ENCODE data around the gene WNT3.
A peak's percentile ranks its signal among the peaks of the same experiment; 100 is the strongest.

WNT3 gene

DNA sequence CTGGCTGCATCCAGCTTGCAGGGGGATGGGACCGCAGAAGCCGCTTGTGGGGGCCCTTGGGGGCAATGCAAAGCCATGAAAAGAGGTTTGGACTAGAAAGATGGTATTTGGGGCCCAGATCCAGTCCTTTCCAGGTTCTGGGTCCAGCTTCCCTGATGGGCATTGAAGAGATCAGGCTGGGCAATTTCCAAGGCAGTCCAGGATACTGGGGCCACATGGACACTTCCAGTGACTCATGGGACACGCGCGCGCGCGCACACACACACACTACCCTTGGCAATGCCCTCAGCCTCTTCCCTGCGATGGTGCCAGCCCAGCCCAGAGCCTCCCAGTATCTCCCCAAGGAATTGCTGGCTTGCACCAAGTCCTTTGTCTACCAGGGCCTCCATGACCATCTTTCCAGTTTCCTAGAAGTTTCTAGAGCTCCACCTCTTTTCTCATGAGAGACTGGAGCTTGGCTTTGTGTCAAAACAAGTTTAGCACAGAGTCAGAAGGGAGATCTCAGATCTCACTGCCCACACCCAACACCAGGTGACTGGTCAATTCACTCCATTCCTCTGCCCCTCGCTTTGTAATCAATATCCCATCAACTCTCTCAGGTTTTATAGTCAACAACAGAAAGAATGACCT is 44.3 kb downstream of the WNT3 start:
- TF ChIP-seq, protein P1, sequence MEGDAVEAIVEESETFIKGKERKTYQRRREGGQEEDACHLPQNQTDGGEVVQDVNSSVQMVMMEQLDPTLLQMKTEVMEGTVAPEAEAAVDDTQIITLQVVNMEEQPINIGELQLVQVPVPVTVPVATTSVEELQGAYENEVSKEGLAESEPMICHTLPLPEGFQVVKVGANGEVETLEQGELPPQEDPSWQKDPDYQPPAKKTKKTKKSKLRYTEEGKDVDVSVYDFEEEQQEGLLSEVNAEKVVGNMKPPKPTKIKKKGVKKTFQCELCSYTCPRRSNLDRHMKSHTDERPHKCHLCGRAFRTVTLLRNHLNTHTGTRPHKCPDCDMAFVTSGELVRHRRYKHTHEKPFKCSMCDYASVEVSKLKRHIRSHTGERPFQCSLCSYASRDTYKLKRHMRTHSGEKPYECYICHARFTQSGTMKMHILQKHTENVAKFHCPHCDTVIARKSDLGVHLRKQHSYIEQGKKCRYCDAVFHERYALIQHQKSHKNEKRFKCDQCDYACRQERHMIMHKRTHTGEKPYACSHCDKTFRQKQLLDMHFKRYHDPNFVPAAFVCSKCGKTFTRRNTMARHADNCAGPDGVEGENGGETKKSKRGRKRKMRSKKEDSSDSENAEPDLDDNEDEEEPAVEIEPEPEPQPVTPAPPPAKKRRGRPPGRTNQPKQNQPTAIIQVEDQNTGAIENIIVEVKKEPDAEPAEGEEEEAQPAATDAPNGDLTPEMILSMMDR (IDR thresholded peaks at IDR 0.05; ENCODE audit: insufficient read depth, low read length, missing control alignments): no peak
- H3K4me3 ChIP-seq (ENCODE audit: low read depth, low read length): no peak overlapping the region
- ChIA-PET POLR2A (no interaction called here), CTCF (interaction anchor here (0.8 to 1.4 kb wide), 2 partner anchors 10 to 61 kb away, joined by 3 read pairs; no protein-coding TSS in a partner anchor)
- DNase-seq (ENCODE audit: low read depth, low spot score): no peak

DNA sequence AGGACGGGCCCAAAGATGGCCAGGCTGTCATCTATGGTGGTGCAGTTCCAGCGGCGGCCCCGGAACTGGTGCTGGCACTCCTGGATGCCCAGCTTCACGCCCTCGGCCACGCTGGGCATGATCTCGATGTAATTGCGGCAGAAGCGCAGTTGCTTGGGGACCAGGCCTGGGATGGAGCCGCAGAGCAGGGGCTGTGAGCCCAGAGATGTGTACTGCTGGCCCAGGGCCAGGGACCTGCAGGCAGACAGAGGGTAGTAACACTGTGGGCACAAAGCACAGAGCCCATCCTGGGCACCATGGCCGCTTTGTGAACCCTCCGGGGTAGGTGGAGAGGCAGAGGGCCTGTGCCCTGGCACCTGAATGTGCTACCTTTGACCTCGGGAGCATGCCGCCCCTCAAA is 44.8 kb downstream of the WNT3 start:
- TF ChIP-seq, protein P1 (IDR thresholded peaks at IDR 0.05; ENCODE audit: insufficient read depth, low read length, missing control alignments): no peak
- ChIA-PET POLR2A (no interaction called here), CTCF (interaction anchor here (1.4 kb wide), 1 partner anchor 10 kb away, joined by 3 read pairs; no protein-coding TSS in a partner anchor)
- H3K4me3 ChIP-seq (ENCODE audit: low read depth, low read length): no peak overlapping the region
- DNase-seq (ENCODE audit: low read depth, low spot score): no peak

- H3K4me3 ChIP-seq (ENCODE audit: low read depth, low read length): no peak overlapping the region
- TF ChIP-seq, protein P1 (IDR thresholded peaks at IDR 0.05; ENCODE audit: insufficient read depth, low read length, missing control alignments): no peak
- ChIA-PET CTCF (no interaction called here), POLR2A (no interaction called here)
- no peak for DNase-seq (ENCODE audit: low read depth, low spot score)
These were observed 45.3 kb downstream of the WNT3 start for GRCh38 chr17:46773221-46773605.

GRCh38 chr17:46772475-46773220 is 45.8 kb downstream of the WNT3 start:
- ChIA-PET CTCF (no interaction called here), POLR2A (no interaction called here)
- DNase-seq (ENCODE audit: low read depth, low spot score): no peak
- TF ChIP-seq, protein P1 (IDR thresholded peaks at IDR 0.05; ENCODE audit: insufficient read depth, low read length, missing control alignments): no peak
- peak overlapping the region; percentile 55; the same call in 1 of the 2 replicates for H3K4me3 ChIP-seq (ENCODE audit: low read depth, low read length)

DNA sequence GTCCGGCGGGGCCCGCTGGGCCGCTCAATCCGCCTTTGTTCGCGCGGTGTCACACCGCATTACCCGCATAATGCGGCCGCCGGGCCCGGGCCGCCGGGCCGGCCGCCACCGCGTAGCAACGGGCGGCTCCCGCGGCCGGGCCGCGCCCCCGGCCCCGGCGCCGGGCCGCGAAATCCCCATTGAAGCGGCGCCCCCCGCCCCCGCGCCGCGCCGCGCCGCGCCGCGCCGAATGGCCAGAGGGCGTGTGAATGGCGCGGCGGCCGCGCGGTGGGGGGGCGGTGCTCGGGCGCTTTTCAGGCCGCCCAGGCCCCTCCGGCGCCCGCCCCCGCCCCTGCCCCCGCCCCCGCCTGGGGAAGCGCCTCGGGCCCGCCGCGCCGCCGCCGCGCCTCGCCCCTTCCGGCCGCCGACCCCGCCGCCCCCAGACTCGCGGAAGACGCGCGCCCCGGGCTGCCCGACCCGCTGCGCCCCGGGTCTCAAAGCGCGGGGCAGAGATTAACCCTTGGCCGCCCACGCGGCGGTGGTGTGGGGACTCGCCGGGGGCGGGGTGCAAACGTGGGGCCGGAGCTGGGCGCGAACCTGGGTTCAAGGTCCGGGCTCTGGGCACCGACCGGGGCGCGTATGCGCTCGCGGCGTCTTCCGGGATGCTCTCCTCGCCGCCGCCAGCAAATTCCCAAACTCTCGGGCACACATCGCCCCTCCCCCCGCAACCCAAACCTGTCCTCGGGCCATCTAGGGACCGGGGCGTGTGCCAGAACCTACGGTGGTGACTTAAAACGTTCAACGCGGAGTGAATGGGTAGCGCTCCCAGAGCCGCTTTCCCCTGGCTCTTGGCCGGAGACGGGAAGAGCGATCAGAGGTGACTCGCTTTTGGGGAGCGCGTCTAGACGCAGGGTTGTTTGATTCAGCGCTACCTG is 46.7 kb downstream of the WNT3 start:
- ChIA-PET CTCF (interaction anchor here (0.9 to 1.4 kb wide), 2 partner anchors 21 to 61 kb away, joined by 3 to 4 read pairs; no protein-coding TSS in a partner anchor), POLR2A (no interaction called here)
- TF ChIP-seq, protein P1 (IDR thresholded peaks at IDR 0.05; ENCODE audit: insufficient read depth, low read length, missing control alignments): no peak
- DNase-seq (ENCODE audit: low read depth, low spot score): no peak
- peak overlapping the region; percentile 55 for H3K4me3 ChIP-seq (ENCODE audit: low read depth, low read length)
